GM18502 (cell line): ENCODE data around the gene SLC13A3.

ENCODE experiments used
- ATAC-seq: cut with Tn5 transposase; IDR thresholded peaks from one replicate; pipeline ENCODE4 v1.9.1; 2021; ENCODE audit warnings: mild to moderate bottlenecking; ENCODE audit not compliant: unreplicated experiment, poor library complexity

Gene SLC13A3

DNA sequence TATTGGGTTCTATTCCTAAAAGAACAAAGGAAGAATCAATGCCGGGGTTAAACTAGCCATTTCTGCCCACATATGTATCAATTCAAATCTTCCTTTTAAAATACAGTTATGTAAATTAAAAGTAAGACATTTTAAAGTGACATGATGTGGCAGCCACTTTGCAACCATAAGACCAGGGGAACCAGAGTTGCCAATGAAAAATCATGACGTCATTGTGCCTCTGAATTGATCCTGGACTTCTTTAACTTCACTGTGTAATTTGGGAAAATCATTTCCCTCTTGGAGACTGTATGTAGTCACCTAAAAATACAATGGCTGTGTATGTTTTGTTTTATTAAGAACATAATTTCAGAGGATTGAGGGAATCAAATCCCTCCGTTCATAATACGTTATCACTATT, 42.2 kb downstream of the SLC13A3 start:
- no peak for ATAC-seq

DNA sequence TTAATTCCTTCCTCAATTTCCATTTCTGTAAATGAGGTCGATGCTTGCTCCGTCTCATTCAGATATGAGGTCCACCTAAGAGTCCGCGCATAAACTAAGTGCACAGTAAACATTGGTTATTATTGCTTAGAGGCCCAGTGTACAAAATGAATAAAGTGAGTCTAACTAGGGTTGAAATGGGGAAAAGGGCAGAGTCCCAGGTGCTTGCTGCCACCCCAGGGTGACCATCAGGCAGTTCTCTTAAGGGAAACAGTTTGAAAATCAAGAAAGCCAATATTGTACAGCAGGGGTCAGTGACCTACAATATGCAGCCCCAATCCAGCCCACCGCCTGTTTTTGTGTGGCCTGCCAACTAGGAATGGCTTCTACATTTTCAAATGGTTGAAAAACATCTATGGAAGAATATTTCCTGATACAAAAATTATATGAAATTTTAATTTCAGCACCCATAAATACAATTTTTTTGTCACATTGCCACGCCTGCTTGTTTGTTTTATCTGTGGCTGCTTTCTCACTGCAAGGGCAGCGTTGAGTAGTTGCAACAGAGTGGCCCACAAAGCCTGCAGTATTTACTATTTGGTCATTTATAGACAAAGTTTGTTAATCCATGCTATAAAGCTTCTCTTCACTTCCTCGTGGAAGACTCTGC, 43.3 kb downstream of the SLC13A3 start:
- ATAC-seq, result no peak

GRCh38 chr20:46607191-46607848, 43.9 kb downstream of the SLC13A3 start:
- ATAC-seq, result no peak

GRCh38 chr20:46606817-46607190, 44.5 kb downstream of the SLC13A3 start:
- no peak for ATAC-seq

DNA sequence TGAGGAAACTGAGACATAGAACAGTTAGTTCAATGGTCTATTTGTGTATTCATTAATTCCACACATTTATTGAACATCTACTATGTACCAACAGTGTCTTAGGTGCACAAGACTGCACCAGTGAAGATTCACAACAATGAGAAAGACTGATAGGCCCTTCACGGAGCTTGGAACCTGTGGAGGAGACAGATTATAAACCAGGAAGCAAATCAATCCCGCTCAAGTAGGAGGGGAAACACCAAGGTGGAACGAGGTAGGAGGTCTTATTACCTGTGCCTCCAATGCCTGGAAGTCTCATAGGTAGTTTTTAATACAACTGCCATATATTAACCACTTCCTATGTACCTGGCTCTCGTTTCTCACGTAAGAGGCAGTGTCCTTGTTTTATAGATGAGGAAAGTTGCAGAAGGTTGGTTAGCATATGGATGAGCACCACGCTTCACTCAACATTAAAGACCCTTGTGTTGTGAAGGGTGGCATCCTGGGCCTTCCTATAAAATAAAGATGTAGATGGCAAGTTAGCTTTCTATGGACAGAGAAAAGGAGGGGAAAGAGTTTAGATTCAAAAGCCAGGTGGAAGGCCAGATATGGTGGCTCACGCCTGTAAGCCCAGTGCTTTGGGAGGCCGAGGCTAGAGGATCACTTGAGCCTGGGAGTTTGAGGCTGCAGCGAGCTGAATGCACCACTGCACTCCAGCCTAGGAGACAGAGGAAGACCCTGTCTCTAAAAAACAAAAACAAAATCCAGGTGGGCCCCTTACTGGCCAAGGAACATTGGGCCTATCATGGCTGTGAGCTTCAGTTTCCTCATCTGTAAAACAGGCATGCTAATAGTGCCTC, 45.1 kb downstream of the SLC13A3 start:
- ATAC-seq, result no peak

GRCh38 chr20:46605181-46605580, 46.1 kb downstream of the SLC13A3 start:
- no peak for ATAC-seq

DNA sequence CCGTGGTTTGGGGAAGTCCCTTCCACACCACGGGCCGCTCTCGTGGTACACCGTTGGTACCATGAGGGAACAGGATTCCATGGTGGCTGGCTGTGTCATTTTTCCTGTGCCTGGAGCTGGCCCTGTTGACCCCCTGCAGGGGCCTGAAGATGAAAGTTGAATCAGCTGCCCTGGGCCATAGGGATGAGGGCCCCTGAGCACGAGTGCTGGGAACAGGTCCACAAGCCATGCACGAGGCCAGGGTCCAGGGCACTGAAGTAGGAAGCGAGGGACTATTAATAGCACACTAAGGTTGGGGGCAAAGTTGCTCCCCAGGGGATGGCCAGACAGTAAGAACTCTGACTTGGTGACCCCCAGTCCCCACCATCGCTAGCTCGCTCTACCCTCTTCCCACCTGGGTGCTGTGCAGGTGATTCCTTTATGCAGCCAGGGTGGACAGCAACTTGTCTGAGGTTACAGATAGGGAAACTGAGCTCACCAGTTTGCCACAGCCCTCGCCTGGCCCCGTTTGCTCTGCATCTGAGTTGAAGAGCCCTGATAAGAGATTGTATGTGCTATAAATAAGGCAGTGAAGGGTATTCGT, 46.6 kb downstream of the SLC13A3 start:
- ATAC-seq, result no peak

GRCh38 chr20:46602429-46602828, 48.8 kb downstream of the SLC13A3 start:
- no peak for ATAC-seq

GRCh38 chr20:46601603-46602122, 49.6 kb downstream of the SLC13A3 start:
- ATAC-seq, result no peak

GRCh38 chr20:46600286-46600752, 50.9 kb downstream of the SLC13A3 start:
- ATAC-seq, result no peak

GRCh38 chr20:46599227-46599987, 51.9 kb downstream of the SLC13A3 start:
- ATAC-seq, result no peak

GRCh38 chr20:46595933-46596332, 55.3 kb downstream of the SLC13A3 start:
- ATAC-seq, result no peak

DNA sequence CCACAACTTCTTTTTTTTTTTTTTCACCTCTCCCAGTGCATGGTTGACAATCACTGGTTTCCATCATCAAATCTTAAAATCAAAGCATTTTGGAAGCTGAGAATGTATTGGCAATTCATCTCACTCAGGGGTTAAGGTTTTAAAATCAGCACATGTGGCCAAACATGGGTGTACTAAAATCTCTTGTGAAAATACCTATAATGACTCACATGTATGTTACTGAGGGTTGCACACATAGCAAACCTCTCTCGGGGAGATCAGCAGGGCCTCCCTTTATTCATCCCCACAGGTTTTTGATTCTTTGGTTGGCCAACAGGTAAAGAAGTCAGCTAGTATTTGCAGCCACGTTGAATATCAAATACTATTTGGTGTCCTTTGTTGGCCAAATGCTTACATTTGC, 56.5 kb downstream of the SLC13A3 start:
- ATAC-seq, result no peak

- no peak for ATAC-seq
These were observed 58.5 kb downstream of the SLC13A3 start for GRCh38 chr20:46592580-46593362.

DNA sequence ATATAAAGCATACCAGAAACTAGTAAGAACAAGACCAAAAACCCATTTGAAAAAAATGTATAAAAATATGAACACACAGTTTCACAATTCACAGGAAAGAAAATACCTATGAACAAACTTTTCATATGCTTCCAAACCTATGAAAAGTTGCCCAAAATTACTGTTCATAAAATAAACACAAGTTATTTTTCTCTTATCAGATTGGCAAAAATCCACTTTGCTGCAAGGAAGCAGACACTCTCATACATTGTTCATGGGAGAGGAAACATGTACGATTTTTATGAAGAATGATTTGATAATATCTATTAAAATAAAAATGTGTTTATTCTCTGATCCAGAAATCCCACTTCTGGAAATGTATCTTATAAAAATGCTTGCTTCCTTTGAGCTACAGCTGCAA, 60.8 kb downstream of the SLC13A3 start:
- no peak for ATAC-seq

DNA sequence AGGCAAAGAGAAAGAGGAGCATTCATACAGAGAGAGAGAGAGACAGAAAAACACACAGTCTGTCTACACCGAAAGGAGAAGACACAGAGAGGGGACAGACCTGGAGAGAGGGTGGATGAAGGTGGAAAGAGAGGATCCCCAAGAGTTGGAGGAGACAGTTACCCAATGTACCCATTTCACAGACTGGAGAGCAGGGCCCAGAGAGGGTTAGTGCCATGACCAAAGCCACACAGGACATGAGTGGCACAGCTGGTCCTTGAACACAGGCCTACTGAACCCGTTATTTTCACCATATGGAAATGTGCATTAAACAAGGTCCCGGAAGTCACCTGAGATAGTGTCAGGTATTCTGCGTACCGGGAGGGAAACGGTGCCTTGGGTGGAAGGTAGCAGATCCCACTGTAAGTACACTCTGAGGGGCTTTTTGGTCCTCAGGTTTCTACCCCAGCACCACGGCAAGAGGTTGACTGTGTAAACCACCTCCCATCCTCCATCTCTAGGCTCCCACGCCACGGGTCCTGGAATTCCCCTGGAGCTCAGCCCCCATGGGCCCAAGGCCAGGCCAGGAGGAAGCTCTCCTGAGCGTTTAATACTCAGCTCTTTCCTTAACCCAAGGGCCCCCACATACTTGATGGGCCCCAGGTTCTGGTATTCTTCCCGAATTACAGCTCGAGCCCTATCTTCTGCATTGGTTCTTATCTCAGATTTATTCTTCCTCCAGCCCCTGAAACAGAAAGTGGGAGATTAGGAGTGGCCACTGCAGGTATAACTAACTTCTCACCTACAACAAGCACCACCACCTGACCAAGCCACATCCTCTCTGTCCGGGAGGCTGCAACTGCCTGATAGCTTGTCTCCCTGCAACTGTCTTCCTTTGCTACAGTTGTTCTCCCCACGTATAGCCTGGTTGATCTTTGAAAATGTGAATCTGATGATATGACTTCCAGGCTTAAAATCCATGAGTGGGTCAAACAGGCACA, 62.4 kb downstream of the SLC13A3 start:
- no peak for ATAC-seq

DNA sequence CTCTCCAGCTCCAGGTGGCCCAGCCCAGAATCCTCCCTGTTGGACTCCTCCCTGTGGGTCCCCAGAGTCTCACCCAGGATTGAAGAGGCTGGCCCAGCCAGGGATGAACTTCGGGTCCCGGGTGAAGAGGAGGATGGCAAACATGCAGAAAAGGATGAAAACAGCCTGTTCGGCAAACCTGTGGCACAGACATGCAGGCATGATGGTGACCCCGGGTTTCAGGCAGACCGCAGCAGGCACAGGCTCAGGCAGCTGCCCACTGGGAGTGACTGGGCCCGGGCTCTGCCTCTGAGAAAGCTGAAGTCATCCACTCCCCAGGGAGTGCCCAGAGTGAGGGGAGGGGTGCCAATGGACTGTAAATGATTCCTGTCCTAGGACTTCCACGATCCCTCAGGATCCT, 63.3 kb downstream of the SLC13A3 start:
- no peak for ATAC-seq

GRCh38 chr20:46586724-46587123, 64.5 kb downstream of the SLC13A3 start:
- ATAC-seq, result no peak
